Immature natural killer cell (primary cell): Measurements from ENCODE around the gene KRTAP19-8. TPM values are rescaled to one million over a fixed set of nuclear protein-coding genes. Genes with fewer than 3 reads are reported as not detected.

Experiments used
- DNase-seq, 3 donors: peaks; one replicate each; pipeline ENCODE4 v3.0.0; 2022; ENCODE audit warnings: mixed read lengths in 1 of 3
- H3K27ac Mint-ChIP-seq, 6 donors: one replicate each; pipeline ENCODE4 v1.8.0; 2020; ENCODE audit warnings: mixed read lengths in 6 of 6, mild to moderate bottlenecking in 5 of 6, inconsistent platforms in 4 of 6, moderate library complexity in 3 of 6
- H3K27me3 Mint-ChIP-seq, 3 donors: one replicate each; pipeline ENCODE4 v1.8.0; 2020 to 2021; ENCODE audit warnings: low read depth in 3 of 3, mild to moderate bottlenecking in 3 of 3, mixed read lengths in 3 of 3, moderate library complexity in 3 of 3, inconsistent platforms in 1 of 3
- H3K36me3 Mint-ChIP-seq, 3 donors: one replicate each; pipeline ENCODE4 v1.8.0; 2020; ENCODE audit warnings: mixed read lengths in 3 of 3, inconsistent platforms in 2 of 3, mild to moderate bottlenecking in 2 of 3
- H3K4me1 Mint-ChIP-seq, 2 donors: one replicate each; pipeline ENCODE4 v1.8.0; 2020; ENCODE audit warnings: inconsistent platforms in 2 of 2, mild to moderate bottlenecking in 2 of 2, mixed read lengths in 2 of 2, moderate library complexity in 1 of 2
- H3K4me3 Mint-ChIP-seq, 5 donors: one replicate each; pipeline ENCODE4 v1.8.0; 2020; ENCODE audit warnings: mild to moderate bottlenecking in 5 of 5, mixed read lengths in 5 of 5, inconsistent platforms in 3 of 5, moderate library complexity in 3 of 5
- H3K9me3 Mint-ChIP-seq, 6 donors: one replicate each; pipeline ENCODE4 v1.8.0; 2020; ENCODE audit warnings: mild to moderate bottlenecking in 6 of 6, mixed read lengths in 6 of 6, inconsistent platforms in 4 of 6, moderate library complexity in 3 of 6
- polyA plus RNA-seq, 3 donors: library from polyadenylated mRNA; unstranded; fragments of 300-500 nt; fragmentation: Illumina TruSeq; gene quantifications; one replicate each; pipeline ENCODE4 v1.2.3, GENCODE V29; 2021

KRTAP19-8 gene
- polyA plus RNA-seq, 3 donors from 2014 or later: not detected

- Mint-ChIP-seq H3K4me3 (no peak overlapping the region), H3K9me3 (peaks cover 0 to 2% (median 0%) of the 10 kb centered on the region in 6 donors), H3K4me1 (no peaks in the 10 kb centered on the region), H3K36me3 (no peaks in the 10 kb centered on the region), H3K27ac (no peak overlapping the region), H3K27me3 (peaks cover 0 to 9% (median 0%) of the 10 kb centered on the region in 3 donors)
- DNase-seq: no peak
These were observed 41.5 kb downstream of the KRTAP19-8 start for GRCh38 chr21:30996728-30997127.

GRCh38 chr21:30994932-30995331 lies 43.3 kb downstream of the KRTAP19-8 start:
- Mint-ChIP-seq H3K27me3 (peaks cover 0 to 9% (median 0%) of the 10 kb centered on the region in 3 donors), H3K4me1 (no peaks in the 10 kb centered on the region)

GRCh38 chr21:30990514-30991262 lies 47.6 kb downstream of the KRTAP19-8 start:
- no peak for DNase-seq
- H3K27me3 Mint-ChIP-seq: peaks cover 0 to 10% (median 3%) of the 10 kb centered on the region in 3 donors
- no peaks in the 10 kb centered on the region for H3K4me1 Mint-ChIP-seq
- no peak overlapping the region for H3K4me3 Mint-ChIP-seq
- H3K9me3 Mint-ChIP-seq: peaks cover 0 to 4% (median 0%) of the 10 kb centered on the region in 6 donors
- H3K27ac Mint-ChIP-seq: no peak overlapping the region
- no peaks in the 10 kb centered on the region for H3K36me3 Mint-ChIP-seq

More at GRCh38 chr21:30994932-30995331, 43.3 kb downstream of the KRTAP19-8 start:
- no peak for DNase-seq
- H3K9me3 Mint-ChIP-seq: peaks cover 0 to 2% (median 0%) of the 10 kb centered on the region in 6 donors
- H3K27ac Mint-ChIP-seq: no peak overlapping the region
- H3K36me3 Mint-ChIP-seq: no peaks in the 10 kb centered on the region
- H3K4me3 Mint-ChIP-seq: no peak overlapping the region

- H3K9me3 Mint-ChIP-seq: peaks cover 0 to 4% (median 0%) of the 10 kb centered on the region in 6 donors
- H3K27ac Mint-ChIP-seq: no peak overlapping the region
- no peak overlapping the region for H3K4me3 Mint-ChIP-seq
- H3K27me3 Mint-ChIP-seq: peaks cover 0 to 6% (median 3%) of the 10 kb centered on the region in 3 donors
- H3K4me1 Mint-ChIP-seq: no peaks in the 10 kb centered on the region
- no peak for DNase-seq
- no peaks in the 10 kb centered on the region for H3K36me3 Mint-ChIP-seq
These were observed 49.6 kb downstream of the KRTAP19-8 start for GRCh38 chr21:30988706-30989105.

Other genes with a start within 250 kb of the KRTAP19-8 start
- gene KRTAP8-1, start 225.2 kb downstream of the KRTAP19-8 start, polyA plus RNA-seq: not detected
- not detected for gene KRTAP7-1, start 208.7 kb downstream of the KRTAP19-8 start, polyA plus RNA-seq
- not detected for gene KRTAP11-1, start 156.9 kb downstream of the KRTAP19-8 start, polyA plus RNA-seq